ENCODE measurements around the gene LBX2.

DNA sequence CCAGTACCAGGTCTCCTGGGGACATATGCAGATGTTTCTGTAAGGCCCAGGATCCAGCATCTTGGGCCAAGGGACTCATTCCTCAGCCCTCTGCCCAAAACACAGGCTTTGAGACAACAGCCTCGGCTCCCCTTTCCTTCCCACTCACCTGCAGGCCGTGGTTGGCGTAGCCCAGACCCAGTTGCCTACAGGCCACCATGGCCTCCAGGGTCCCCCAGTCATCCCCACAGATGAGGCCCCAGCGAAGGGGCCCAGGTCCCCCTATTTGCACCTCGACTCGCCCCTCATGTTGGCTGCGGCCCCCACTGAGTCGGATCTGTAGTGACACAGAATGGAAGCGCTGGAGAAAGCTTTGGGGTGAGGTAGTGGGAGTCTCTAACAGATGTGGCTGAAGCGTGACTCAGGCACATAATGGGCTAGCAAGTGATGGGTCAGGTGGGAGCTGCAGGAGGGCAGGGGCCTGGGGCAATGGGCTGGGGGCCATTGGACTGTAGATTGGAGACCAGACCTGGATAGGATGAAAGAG is 36.1 kb upstream of the LBX2 start:
- TF ChIP-seq MYC (IDR thresholded peaks at IDR 0.05; ENCODE audit: low read depth, low read length): no peak
- TF ChIP-seq MYC (CRISPR knock-in tag; IDR thresholded peaks at IDR 0.05; ENCODE audit: borderline replicate concordance, low read depth): no peak
- no peak for TF ChIP-seq RB1 (IDR thresholded peaks at IDR 0.05; ENCODE audit: low read depth)
- TF ChIP-seq, protein P1, sequence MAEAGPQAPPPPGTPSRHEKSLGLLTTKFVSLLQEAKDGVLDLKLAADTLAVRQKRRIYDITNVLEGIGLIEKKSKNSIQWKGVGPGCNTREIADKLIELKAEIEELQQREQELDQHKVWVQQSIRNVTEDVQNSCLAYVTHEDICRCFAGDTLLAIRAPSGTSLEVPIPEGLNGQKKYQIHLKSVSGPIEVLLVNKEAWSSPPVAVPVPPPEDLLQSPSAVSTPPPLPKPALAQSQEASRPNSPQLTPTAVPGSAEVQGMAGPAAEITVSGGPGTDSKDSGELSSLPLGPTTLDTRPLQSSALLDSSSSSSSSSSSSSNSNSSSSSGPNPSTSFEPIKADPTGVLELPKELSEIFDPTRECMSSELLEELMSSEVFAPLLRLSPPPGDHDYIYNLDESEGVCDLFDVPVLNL (CRISPR knock-in tag; IDR thresholded peaks at IDR 0.05; ENCODE audit: low read depth): no peak
- no peak for TF ChIP-seq NCOR1 (IDR thresholded peaks at IDR 0.05)
- TF ChIP-seq, protein P2, sequence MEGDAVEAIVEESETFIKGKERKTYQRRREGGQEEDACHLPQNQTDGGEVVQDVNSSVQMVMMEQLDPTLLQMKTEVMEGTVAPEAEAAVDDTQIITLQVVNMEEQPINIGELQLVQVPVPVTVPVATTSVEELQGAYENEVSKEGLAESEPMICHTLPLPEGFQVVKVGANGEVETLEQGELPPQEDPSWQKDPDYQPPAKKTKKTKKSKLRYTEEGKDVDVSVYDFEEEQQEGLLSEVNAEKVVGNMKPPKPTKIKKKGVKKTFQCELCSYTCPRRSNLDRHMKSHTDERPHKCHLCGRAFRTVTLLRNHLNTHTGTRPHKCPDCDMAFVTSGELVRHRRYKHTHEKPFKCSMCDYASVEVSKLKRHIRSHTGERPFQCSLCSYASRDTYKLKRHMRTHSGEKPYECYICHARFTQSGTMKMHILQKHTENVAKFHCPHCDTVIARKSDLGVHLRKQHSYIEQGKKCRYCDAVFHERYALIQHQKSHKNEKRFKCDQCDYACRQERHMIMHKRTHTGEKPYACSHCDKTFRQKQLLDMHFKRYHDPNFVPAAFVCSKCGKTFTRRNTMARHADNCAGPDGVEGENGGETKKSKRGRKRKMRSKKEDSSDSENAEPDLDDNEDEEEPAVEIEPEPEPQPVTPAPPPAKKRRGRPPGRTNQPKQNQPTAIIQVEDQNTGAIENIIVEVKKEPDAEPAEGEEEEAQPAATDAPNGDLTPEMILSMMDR (IDR thresholded peaks at IDR 0.05 in 2 of 3, conservative IDR thresholded peaks at IDR 0.05 in 1 of 3; ENCODE audit: insufficient read depth in 2 of 3, low read depth in 1 of 3, low read length in 3 of 3): no peak
- TF ChIP-seq, protein P3, sequence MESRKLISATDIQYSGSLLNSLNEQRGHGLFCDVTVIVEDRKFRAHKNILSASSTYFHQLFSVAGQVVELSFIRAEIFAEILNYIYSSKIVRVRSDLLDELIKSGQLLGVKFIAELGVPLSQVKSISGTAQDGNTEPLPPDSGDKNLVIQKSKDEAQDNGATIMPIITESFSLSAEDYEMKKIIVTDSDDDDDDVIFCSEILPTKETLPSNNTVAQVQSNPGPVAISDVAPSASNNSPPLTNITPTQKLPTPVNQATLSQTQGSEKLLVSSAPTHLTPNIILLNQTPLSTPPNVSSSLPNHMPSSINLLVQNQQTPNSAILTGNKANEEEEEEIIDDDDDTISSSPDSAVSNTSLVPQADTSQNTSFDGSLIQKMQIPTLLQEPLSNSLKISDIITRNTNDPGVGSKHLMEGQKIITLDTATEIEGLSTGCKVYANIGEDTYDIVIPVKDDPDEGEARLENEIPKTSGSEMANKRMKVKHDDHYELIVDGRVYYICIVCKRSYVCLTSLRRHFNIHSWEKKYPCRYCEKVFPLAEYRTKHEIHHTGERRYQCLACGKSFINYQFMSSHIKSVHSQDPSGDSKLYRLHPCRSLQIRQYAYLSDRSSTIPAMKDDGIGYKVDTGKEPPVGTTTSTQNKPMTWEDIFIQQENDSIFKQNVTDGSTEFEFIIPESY (CRISPR knock-in tag; IDR thresholded peaks at IDR 0.05): no peak
- TF ChIP-seq TEAD1 (CRISPR knock-in tag; IDR thresholded peaks at IDR 0.05): no peak
- TF ChIP-seq, protein P4, sequence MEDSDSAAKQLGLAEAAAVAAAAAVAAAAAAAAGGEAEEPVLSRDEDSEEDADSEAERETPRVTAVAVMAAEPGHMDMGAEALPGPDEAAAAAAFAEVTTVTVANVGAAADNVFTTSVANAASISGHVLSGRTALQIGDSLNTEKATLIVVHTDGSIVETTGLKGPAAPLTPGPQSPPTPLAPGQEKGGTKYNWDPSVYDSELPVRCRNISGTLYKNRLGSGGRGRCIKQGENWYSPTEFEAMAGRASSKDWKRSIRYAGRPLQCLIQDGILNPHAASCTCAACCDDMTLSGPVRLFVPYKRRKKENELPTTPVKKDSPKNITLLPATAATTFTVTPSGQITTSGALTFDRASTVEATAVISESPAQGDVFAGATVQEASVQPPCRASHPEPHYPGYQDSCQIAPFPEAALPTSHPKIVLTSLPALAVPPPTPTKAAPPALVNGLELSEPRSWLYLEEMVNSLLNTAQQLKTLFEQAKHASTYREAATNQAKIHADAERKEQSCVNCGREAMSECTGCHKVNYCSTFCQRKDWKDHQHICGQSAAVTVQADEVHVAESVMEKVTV (CRISPR knock-in tag; IDR thresholded peaks at IDR 0.05): no peak

All from K562 (cell line).